Effector CD8-positive, alpha-beta T cell (primary cell): ENCODE measurements around the gene ADRB2.
"Not testable (repeated sequence)": the region's sequence is repeated elsewhere in the genome, so short reads cannot be mapped to it uniquely, and the experiment has no call there.

Experiments used
- DNase-seq: peaks from one replicate; lab custom pipeline; 2025; lab: John Stamatoyannopoulos, UW
- total RNA-seq, 4 experiments: gene quantifications; one replicate each; lab custom pipeline; 2026; lab: John Stamatoyannopoulos, UW

ADRB2 gene
- total RNA-seq, result 6.4 to 46.0 (median 37.0) reads per million in 4 experiments

DNA sequence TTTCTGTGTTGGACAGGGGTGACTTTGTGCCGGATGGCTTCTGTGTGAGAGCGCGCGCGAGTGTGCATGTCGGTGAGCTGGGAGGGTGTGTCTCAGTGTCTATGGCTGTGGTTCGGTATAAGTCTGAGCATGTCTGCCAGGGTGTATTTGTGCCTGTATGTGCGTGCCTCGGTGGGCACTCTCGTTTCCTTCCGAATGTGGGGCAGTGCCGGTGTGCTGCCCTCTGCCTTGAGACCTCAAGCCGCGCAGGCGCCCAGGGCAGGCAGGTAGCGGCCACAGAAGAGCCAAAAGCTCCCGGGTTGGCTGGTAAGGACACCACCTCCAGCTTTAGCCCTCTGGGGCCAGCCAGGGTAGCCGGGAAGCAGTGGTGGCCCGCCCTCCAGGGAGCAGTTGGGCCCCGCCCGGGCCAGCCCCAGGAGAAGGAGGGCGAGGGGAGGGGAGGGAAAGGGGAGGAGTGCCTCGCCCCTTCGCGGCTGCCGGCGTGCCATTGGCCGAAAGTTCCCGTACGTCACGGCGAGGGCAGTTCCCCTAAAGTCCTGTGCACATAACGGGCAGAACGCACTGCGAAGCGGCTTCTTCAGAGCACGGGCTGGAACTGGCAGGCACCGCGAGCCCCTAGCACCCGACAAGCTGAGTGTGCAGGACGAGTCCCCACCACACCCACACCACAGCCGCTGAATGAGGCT is at the start of gene ADRB2:
TSS of gene ADRB2 (plus strand) at position 559 of the 686 bp plus-strand sequence. CDS start 221 bp downstream, outside the sequence.
- DNase-seq, result peak; percentile 76

GRCh38 chr5:148776780-148777179 is 49.6 kb upstream of the ADRB2 start:
- no peak for DNase-seq

- DNase-seq, result no peak
These were observed 47.5 kb upstream of the ADRB2 start for GRCh38 chr5:148778882-148779281.

GRCh38 chr5:148780711-148781110 is 45.7 kb upstream of the ADRB2 start:
- no peak for DNase-seq

GRCh38 chr5:148781766-148782165 is 44.6 kb upstream of the ADRB2 start:
- DNase-seq, result no peak

DNA sequence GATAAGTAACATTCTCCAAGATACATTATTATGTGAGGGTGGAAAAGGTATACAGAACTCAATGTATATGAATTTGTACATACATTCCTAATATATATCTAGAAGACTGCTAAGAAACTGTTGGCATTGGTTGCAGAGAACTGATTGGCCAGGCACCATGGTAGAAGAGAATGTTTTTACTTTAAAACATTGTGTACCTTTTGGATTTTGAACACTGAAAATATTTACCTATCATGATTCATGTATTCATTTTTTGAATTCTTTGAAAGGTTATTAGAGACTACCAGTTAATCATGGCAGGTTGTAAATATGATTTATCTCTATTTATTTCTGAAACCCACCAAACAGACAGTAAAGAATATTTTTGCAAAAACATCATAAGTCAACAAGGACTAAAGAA is 41.2 kb upstream of the ADRB2 start:
- DNase-seq, result no peak

- no peak for DNase-seq
These were observed 40.0 kb upstream of the ADRB2 start for GRCh38 chr5:148786456-148786855.

DNA sequence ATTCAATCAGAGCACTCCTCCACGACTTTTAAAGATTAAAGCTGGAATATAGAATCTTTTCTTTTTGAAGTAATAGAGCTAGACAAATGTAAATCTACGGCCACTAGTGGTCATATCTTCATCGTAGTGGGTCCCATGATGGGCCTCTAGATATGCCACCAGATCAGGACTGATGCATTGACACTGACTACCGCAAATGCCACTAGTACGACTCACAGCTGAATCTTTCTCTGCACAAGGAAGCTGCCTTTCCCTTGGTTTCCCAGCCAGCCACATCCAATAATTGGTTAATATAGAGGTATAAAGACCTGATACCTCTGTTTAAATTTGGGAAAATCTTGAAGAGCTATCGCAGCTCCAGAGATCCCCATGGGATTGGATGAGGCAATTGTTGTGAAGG is 37.8 kb upstream of the ADRB2 start:
- no peak for DNase-seq

DNA sequence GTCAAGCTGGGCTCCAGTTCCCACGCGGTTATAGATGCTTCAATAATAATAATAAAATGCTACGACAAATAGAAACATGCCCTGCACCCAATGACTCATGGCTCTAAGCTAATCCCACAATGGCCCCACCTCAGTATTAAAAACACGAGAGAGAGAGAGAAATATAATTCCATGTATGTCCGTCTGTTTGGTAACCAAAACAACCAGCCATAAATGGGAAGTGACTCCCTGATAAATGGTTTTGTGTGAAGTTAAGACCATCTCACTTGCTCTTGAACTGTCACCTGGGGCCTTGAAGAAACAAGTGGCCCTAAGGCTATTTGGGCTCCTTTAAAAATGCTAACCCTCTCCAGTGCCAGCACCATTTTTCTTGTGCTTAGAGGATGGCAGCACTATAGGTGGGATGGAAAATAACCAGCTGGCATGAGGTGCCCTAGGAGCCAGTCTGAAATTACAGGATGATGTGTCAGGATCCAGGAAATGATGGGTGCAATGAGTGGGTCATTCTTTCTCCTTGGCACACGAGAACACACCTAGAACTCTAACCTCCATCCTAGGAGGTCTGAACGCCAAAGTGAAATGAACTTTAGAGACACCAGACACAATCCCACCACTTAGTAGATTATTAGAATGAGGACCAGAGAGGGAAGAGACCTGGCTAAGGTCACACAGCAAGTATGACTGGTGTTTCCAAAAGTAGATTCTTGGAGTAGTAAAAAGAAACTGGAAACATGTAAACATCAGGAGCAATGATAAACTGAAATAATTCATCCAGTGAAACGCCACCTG is 35.7 kb upstream of the ADRB2 start:
- DNase-seq, result no peak

DNA sequence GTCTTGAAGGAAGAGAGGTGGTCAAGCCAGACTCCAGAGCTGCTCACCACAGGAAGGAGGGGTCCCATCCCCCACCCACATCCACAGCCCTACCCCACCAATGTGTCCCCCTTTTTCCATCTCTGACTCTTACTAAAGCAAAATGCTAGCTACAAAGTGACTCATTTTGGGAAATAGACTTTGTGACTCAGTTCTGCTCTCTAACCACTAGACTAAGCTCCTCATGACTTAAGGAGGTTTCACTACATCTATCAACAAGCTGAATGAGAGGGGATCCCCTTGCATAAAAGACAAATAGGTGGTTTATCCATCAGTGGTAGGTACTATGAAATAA is 35.1 kb upstream of the ADRB2 start:
- no peak for DNase-seq

DNA sequence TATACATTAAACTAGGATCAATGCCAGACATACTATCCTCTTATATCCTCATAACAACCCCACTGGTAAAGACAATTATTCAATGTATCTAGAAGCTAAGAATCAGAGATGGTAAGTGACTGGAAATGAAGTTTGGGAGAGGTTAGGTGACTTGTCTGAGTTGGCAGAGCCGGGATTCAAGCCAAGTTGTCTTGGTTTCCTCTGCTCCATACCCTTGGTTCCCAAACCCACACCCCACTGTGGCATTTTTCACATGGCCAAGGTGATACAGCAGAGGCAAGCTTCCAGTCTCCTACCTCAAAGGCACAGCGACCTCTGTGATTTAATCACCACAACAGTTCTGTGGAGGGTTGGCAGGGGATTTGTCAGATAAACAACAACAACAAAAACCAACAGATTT is 34.7 kb upstream of the ADRB2 start:
- no peak for DNase-seq

DNA sequence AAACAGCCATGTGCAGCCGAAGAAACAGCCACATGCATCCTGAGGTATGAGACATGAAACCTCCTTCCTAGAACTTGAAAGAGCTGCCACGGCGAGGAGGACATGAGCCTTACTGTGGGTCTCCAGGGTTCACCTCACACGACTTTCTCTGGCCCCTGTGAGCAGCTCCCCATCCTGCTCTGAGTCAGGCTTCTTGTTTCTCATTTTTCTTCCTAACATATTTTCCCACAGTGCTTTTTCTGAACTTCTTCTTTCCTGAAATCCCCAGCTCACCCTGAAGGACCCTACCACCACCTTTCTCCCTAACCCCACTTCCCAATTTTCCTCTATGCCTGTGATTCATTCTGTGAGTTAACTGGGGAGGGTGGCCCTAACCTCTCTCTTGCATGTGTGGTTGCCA is 33.7 kb upstream of the ADRB2 start:
- no peak for DNase-seq

- DNase-seq, result no peak
These were observed 33.1 kb upstream of the ADRB2 start for GRCh38 chr5:148793261-148793660.

- DNase-seq, result no peak
These were observed 32.1 kb upstream of the ADRB2 start for GRCh38 chr5:148794275-148794674.

GRCh38 chr5:148794729-148795561 is 31.5 kb upstream of the ADRB2 start:
- no peak for DNase-seq

- no peak for DNase-seq
These were observed 29.5 kb upstream of the ADRB2 start for GRCh38 chr5:148796936-148797335.

- DNase-seq, result no peak
These were observed 27.6 kb upstream of the ADRB2 start for GRCh38 chr5:148798786-148799185.

GRCh38 chr5:148799737-148800527 is 26.5 kb upstream of the ADRB2 start:
- DNase-seq, result no peak

- no peak for DNase-seq
These were observed 24.6 kb upstream of the ADRB2 start for GRCh38 chr5:148801682-148802276.

- not testable (repeated sequence) for DNase-seq
These were observed 23.0 kb upstream of the ADRB2 start for GRCh38 chr5:148803451-148803850.

DNA sequence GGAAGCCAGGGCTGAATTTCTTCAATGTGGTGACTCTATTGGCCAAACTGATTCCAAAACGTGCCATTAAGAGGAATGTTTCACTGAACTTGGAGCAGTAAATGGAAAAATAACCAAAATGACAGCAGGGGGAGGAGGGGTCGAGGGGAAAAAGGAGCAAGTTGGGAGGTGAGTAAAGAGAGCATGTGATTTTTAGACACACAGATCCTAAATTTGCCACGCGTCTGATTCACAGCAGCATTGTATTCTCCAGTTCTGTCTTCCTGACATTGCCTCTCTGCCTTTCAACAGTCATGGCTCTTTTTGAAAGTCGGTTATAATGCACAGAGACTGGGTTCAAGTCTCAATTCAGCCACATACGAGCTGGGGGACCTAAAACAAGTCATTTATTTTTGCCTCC is 22.0 kb upstream of the ADRB2 start:
- DNase-seq, result no peak
